GM19328 (cell line): Measurements from ENCODE around the gene PDE4D.
"Not testable (repeated sequence)": the region's sequence is repeated elsewhere in the genome, so short reads cannot be mapped to it uniquely, and the experiment has no call there.

Source experiments
- ATAC-seq: cut with Tn5 transposase; IDR thresholded peaks from one replicate; pipeline ENCODE4 v1.9.1; 2021; ENCODE audit warnings: mild to moderate bottlenecking, moderate library complexity; ENCODE audit not compliant: unreplicated experiment

Gene PDE4D

GRCh38 chr5:58965677-58966414, 927.7 kb downstream of the PDE4D start:
- no peak for ATAC-seq

DNA sequence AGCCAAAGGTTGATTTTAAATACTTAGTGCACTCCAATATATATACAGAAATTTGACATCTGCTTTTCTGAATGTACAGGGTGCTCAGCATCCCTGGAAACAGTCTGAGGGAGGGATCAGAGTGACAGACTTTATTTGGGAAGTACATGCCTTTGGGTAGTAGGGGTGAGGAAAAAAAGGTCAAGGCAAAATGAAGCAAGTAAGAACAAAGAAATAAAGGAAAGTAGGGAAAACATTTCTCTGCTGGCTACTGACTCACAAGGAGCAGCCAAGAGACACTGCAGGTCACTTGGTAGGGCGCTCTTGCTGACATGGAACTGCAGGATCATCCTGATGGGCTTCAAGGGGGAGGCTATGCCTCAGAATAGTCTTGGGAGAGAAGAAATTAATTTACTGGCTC, 929.7 kb downstream of the PDE4D start:
- ATAC-seq: no peak

- no peak for ATAC-seq
Measured at GRCh38 chr5:58963361-58963760, 930.2 kb downstream of the PDE4D start.

DNA sequence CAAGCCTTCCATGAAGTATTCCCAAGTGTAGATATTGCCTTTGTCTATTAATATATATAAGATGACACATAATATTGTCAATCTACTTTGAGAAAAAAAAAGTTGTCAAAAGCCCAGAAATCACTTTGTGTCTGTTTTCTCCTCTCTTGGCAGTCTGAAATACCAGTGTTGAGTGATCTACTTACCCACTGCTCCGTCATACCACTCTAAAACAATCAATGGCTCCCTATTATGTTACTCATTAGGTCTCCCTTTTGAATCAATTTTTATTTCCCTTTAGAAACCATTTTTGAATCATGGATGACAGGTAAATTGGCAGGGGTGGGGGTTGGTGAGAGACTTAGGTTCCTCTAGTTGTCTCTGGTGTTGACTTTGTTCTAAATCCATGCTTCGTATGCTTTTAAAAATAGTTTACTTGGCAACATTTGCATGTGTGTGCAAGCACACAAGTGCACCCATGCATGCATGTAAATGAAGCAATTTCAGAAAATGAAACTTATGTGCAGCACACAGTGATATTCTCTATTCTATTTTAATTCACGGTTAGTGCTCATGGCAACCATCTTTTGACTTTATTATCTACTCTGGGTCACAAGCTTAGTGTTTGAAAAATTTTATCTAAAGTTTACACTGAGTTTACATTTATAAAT, 931.8 kb downstream of the PDE4D start:
- ATAC-seq: peak; percentile 76

DNA sequence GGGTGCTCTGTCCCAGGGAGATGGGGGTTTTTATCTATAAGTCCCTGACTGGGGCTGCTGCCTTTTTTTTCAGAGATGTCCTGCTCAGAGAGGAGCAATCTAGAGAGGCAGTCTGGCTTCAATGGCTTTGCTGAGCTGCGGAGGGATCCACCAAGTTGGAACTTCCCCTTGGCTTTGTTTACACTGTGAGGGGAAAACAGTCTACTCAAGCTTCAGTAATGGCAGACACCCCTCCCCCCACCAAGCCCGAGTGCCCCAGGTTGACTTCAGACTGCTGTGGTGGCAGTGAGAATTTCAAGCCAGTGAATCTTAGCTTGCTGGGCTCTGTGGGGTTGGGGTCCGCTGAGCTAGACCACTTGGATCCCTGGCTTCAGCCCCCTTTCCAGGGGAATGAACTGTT, 934.8 kb downstream of the PDE4D start:
- no peak for ATAC-seq

DNA sequence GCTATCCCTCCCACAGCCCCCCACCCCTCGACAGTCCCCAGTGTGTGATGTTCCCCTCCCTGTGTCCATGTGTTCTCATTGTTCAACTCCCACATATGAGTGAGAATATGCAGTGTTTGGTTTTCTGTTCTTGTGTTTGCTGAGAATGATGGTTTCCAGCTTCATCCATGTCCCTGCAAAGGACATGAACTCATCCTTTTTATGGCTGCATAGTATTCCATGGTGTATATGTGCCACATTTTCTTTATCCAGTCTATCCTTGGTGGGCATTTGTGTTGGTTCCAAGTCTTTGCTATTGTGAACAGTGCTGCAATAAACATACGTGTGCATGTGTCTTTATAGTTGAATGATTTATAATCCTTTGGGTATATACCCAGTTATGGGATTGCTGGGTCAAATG, 940.3 kb downstream of the PDE4D start:
- not testable (repeated sequence) for ATAC-seq

DNA sequence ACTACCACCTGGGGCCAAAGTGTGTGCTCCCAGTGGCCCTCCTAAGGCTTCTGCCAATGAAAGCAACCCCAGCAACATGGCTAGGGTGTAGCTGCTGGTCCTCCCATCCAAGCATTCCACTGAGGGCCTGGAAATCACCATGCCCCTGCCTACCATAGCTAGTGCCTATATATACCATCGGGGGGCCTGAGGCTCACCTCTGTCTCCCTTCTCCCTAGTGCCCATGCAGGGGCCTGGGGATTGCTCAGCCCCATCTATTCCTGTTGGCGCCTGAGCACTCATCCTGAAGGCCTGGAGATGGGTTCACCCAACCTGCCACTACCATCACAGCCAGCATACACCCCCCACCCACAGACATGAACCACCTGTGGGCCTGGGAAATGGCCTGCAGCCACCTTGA, 943.3 kb downstream of the PDE4D start:
- ATAC-seq: no peak

- ATAC-seq: no peak
Measured at GRCh38 chr5:58946230-58946629, 947.3 kb downstream of the PDE4D start.

- no peak for ATAC-seq
Measured at GRCh38 chr5:58944221-58944620, 949.3 kb downstream of the PDE4D start.

DNA sequence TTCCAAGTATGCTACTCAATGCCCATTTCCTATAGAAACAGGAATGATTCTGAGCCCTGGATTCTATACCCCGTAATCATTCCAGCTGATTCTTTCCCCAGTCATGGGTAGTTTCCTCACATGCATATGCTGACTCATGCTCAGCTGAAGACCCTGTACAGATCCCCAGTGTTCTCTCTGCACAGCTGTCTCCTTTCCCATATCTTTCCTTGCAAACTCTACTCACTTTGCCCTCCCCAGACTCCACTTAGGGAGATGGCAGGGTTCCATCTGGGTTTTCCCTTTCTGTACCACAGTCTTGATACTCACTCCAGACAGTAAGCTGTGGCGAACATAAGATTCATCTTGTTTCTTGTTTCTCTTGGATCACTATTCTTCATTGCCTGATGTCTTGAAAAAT, 953.1 kb downstream of the PDE4D start:
- ATAC-seq: no peak

GRCh38 chr5:58939664-58940063, 953.9 kb downstream of the PDE4D start:
- ATAC-seq: no peak

GRCh38 chr5:58938563-58939424, 954.7 kb downstream of the PDE4D start:
- no peak for ATAC-seq

DNA sequence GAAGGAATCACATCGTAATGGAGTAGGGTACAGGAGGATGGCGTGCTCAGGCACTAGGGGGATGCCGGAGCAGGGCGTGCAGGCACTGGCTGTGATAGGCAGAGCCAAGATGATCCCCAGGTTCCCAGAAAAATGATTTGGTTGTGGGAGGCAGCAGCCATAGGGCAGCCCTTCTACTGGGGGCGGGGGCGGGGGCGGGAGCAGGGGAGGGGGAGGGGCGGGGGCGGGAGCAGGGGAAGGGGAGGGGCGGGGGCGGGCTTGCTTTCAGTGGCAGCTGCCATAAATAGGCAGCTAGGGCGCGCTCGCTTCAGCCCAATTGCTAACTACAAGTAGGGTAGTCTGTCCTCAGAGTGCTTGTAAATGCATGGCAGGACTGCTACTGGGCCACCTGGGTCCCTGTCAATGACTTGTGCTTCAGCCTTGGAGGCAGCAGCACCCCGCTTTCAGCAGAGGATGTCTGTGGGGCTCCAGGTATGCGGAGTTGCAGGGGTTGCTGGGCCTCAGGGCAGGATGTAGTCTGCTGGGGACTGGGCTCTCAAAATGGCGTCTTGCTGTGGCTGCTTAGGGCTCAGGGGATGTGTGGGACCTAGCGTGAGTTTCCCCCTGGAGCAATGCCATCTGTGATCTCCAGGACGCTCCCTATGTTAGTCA, 956.4 kb downstream of the PDE4D start:
- no peak for ATAC-seq

GRCh38 chr5:58934629-58935097, 958.9 kb downstream of the PDE4D start:
- no peak for ATAC-seq

DNA sequence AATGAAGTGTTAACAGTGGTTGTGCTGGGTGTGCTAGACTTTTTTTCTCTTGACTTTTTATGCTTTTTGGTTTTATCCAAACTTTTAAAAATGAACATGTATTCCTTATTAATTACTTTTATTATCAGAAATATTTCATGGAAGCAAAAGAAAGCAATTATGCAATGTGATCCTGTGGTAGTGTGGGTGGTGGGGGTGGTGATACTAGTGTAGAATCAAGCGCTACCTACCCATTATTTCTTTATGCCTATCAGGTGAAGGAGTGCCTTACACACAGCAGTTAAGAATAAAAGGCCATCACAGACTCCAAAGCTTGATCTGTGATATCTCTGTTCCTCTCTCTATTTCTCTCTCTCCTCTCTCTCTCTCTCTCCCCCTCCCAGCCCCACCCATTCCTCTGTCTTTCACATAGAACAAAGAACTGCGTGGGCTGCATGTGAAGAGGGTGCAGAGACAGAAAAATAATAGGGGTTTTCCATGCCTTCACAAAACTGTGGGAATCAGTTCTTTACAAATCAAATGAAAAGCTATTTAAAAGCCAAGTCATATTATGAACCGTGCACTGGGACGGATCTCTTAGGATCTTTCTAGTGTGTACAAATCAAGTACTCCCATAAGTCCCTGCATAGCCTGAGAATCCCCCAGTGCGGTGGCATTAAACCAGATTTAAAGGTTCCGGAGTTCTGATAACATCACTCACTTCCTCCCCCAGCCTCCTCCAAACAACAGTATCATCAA, 959.5 kb downstream of the PDE4D start:
- no peak for ATAC-seq

GRCh38 chr5:58932057-58932612, 961.4 kb downstream of the PDE4D start:
- ATAC-seq: no peak

DNA sequence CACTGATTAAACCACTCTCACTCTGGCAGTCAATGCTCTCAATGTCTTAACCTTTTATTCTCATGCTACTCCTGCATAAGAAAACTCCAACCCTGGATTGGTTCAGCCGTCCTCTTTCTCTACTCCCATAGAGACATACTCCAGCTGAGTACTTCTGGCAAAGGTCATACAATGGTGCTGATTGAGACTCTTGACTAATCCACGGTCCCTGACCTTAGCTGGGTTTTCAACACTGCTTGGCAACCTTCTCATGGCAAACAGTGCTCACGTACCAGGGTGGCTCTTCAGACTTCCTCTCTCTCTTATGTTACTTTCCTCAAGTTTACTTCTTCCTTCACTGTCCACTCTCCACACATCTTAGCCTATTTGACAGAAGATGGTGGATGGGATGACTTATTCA, 963.0 kb downstream of the PDE4D start:
- no peak for ATAC-seq

DNA sequence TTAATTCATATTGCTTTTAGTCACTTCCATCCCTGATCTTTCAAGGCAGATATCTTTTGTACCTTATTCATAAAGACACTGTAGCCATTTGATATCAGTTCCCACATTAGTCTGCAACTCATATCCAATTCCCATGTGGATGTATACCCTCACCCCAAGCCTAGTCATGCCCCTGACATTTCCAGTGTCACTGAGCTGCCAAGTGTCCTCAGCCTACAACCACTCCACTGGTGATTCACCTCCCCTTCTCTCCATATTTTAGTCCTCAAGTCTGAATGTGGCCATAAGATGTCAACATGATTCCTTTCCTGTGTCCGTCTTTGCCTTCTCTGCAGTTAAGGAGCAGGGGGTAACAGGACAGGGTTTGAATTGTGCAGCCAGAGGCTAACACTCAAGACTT, 963.8 kb downstream of the PDE4D start:
- no peak for ATAC-seq

- ATAC-seq: no peak
Measured at GRCh38 chr5:58927938-58928337, 965.6 kb downstream of the PDE4D start.

DNA sequence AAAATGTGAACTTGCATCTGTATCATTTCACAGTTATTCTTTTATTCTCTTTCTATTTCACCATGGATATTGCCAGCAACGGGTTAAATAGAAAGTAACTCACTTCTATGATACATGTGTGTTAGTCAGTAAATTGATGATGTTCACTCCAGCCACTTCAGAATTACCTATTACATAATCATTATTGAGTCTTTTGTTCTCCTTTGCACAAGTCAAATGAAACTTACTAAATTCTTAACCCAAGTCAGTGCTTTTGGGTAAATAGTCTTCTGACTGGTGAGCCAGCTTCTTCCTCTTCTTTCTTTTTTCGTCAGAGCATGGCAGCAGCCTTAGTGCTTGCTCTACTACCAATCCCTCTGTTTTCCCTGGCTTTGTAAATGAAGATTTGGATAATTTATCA, 966.3 kb downstream of the PDE4D start:
- ATAC-seq: no peak
